AG09319 (cell line): ENCODE results near the gene TAF1B.

Experiments used
- DNase-seq: peaks from one replicate; pipeline ENCODE4 v3.0.0-alpha.2; 2010; ENCODE audit warnings: low read depth; ENCODE audit errors: extremely low read depth
- CTCF ChIP-seq: IDR thresholded peaks from 2 replicates; pipeline ENCODE4 v1.5.1; 2011; ENCODE audit warnings: low read depth, mild to moderate bottlenecking, inconsistent platforms, low read length, moderate library complexity

TAF1B gene

GRCh38 chr2:9843229-9844035 is at the start of gene TAF1B:
TSS of gene TAF1B (plus strand) at chr2:9843474. CDS start at chr2:9843542, 68 bp downstream.
- peak; percentile 70 for DNase-seq
- TF ChIP-seq CTCF: peak; percentile 15

- TF ChIP-seq CTCF: no peak
- DNase-seq: no peak
Measured at GRCh38 chr2:9793918-9794717, 49.2 kb upstream of the TAF1B start.

- TF ChIP-seq CTCF: no peak
- no peak for DNase-seq
Measured at GRCh38 chr2:9795071-9795470, 48.2 kb upstream of the TAF1B start.

GRCh38 chr2:9796056-9797010 is 46.9 kb upstream of the TAF1B start:
- no peak for DNase-seq
- TF ChIP-seq CTCF: no peak

- DNase-seq: no peak
- no peak for TF ChIP-seq CTCF
Measured at GRCh38 chr2:9797086-9797485, 46.2 kb upstream of the TAF1B start.

- TF ChIP-seq CTCF: no peak
- no peak for DNase-seq
Measured at GRCh38 chr2:9797681-9798556, 45.4 kb upstream of the TAF1B start.
